ENCODE measurements around the gene COL4A1.

The COL4A1 gene

GRCh38 chr13:110246530-110246929 is 60.4 kb downstream of the COL4A1 start:
- Histone ChIP-seq H3K27ac (replicated peaks) (no peak overlapping the region), H3K27me3 (ENCODE audit: insufficient read depth, poor library complexity, severe bottlenecking) (peaks cover 12% of the 10 kb centered on the region), H3K4me3 (replicated peaks; ENCODE audit: insufficient read depth, low read length) (no peak overlapping the region)
- DNase-seq (ENCODE audit: low read depth in 1 of 2, low spot score in 1 of 2), result no peak
- no peak for TF ChIP-seq CTCF (IDR thresholded peaks at IDR 0.05; ENCODE audit: insufficient read depth, low read length)
- TF ChIP-seq GABPA (IDR thresholded peaks at IDR 0.05; ENCODE audit: low read depth), result no peak

GRCh38 chr13:110245416-110245899 is 61.5 kb downstream of the COL4A1 start:
- DNase-seq (ENCODE audit: low read depth in 1 of 2, low spot score in 1 of 2), result no peak
- no peak overlapping the region for H3K4me3 ChIP-seq (replicated peaks; ENCODE audit: insufficient read depth, low read length)
- H3K27me3 ChIP-seq (ENCODE audit: insufficient read depth, poor library complexity, severe bottlenecking), result peaks cover 12% of the 10 kb centered on the region
- H3K27ac ChIP-seq (replicated peaks), result no peak overlapping the region
- TF ChIP-seq SPI1 (IDR thresholded peaks at IDR 0.05; ENCODE audit: borderline replicate concordance, low read depth), result no peak
- no peak for TF ChIP-seq CTCF (IDR thresholded peaks at IDR 0.05; ENCODE audit: insufficient read depth, low read length)
- no peak for TF ChIP-seq POLR2AphosphoS5 (IDR thresholded peaks at IDR 0.05; ENCODE audit: low read depth)
- TF ChIP-seq GABPA (IDR thresholded peaks at IDR 0.05; ENCODE audit: low read depth), result no peak
- no peak for TF ChIP-seq REST (IDR thresholded peaks at IDR 0.05; ENCODE audit: insufficient replicate concordance, low read depth)

- Histone ChIP-seq H3K27me3 (ENCODE audit: insufficient read depth, poor library complexity, severe bottlenecking) (peaks cover 12% of the 10 kb centered on the region), H3K27ac (replicated peaks) (no peak overlapping the region), H3K4me3 (replicated peaks; ENCODE audit: insufficient read depth, low read length) (no peak overlapping the region)
- no peak for DNase-seq (ENCODE audit: low read depth in 1 of 2, low spot score in 1 of 2)
- TF ChIP-seq SPI1 (IDR thresholded peaks at IDR 0.05; ENCODE audit: borderline replicate concordance, low read depth) (no peak), GABPA (IDR thresholded peaks at IDR 0.05; ENCODE audit: low read depth) (no peak), CTCF (IDR thresholded peaks at IDR 0.05; ENCODE audit: insufficient read depth, low read length) (no peak), REST (IDR thresholded peaks at IDR 0.05; ENCODE audit: insufficient replicate concordance, low read depth) (no peak), POLR2AphosphoS5 (IDR thresholded peaks at IDR 0.05; ENCODE audit: low read depth) (no peak)
These were observed 62.0 kb downstream of the COL4A1 start for GRCh38 chr13:110244976-110245375.
